Esophagus muscularis mucosa (tissue), 4 donors: ENCODE measurements around the gene PVR.

Experiments
- CTCF ChIP-seq, 3 experiments: fragments of 200-600 bp in 2 of 3; fragments of 450-650 bp in 1 of 3; sonication (generic) in 2 of 3; IDR thresholded peaks; one replicate each; pipeline ENCODE4 v1.5.1; 2017 to 2019; ENCODE audit warnings: antibody characterized with exemption in 3 of 3, mild to moderate bottlenecking in 2 of 3, moderate library complexity in 1 of 3
- EP300 ChIP-seq: sonication (generic); formaldehyde crosslinking; IDR thresholded peaks from one replicate; pipeline ENCODE4 v1.6.1; 2017; ENCODE audit warnings: antibody characterized with exemption
- POLR2A ChIP-seq: fragments of 450-650 bp; IDR thresholded peaks from one replicate; pipeline ENCODE4 v1.6.1; 2017; ENCODE audit warnings: antibody characterized with exemption, moderate library complexity, mild to moderate bottlenecking, low read depth
- POLR2AphosphoS5 ChIP-seq, 2 donors: sonication (generic); formaldehyde crosslinking; IDR thresholded peaks; one replicate each; pipeline ENCODE4 v1.6.1; 2017; ENCODE audit warnings: antibody characterized with exemption in 2 of 2

- TF ChIP-seq POLR2AphosphoS5 (IDR thresholded peaks at IDR 0.05): no peak
- TF ChIP-seq EP300: no peak
- no peak for TF ChIP-seq POLR2A
- no peak for TF ChIP-seq CTCF (IDR thresholded peaks at IDR 0.05)
Observed at GRCh38 chr19:44627631-44628030, 16.1 kb upstream of the PVR start.
